Uterus (tissue), 4 donors: ENCODE results near the gene MEIS3. TPM values are rescaled to one million over a fixed set of nuclear protein-coding genes. Genes with fewer than 3 reads are reported as not detected.
"Not testable (repeated sequence)": the region's sequence is repeated elsewhere in the genome, so short reads cannot be mapped to it uniquely, and the experiment has no call there.

Experiments used
- DNase-seq, 2 donors: peaks; one replicate each; pipeline ENCODE4 v3.0.0-alpha.2; 2019 to 2020
- H3K27ac ChIP-seq, 2 donors: fragments of 200-600 bp; sonication (generic); 1 replicate in 1 of 2; 2 replicates in 1 of 2; pipeline ENCODE4 v1.5.1; 2016 to 2018
- H3K27me3 ChIP-seq, 2 donors: fragments of 200-600 bp; sonication (generic); one replicate each; pipeline ENCODE4 v1.5.1; 2018 to 2019; ENCODE audit warnings: control low read depth in 1 of 2
- H3K36me3 ChIP-seq, 2 donors: fragments of 200-600 bp; sonication (generic); one replicate each; pipeline ENCODE4 v1.5.1; 2019; ENCODE audit warnings: control low read depth in 1 of 2
- H3K4me1 ChIP-seq, 2 donors: fragments of 200-600 bp; sonication (generic); one replicate each; pipeline ENCODE4 v1.5.1; 2018 to 2019; ENCODE audit warnings: control low read depth in 1 of 2
- H3K4me3 ChIP-seq, 2 donors: fragments of 200-600 bp; sonication (generic); 1 replicate in 1 of 2; 2 replicates in 1 of 2; pipeline ENCODE4 v1.5.1; 2018 to 2019; ENCODE audit warnings: mild to moderate bottlenecking in 1 of 2
- H3K9me3 ChIP-seq, 2 donors: fragments of 200-600 bp; sonication (generic); one replicate each; pipeline ENCODE4 v1.5.1; 2019; ENCODE audit warnings: control low read depth in 1 of 2
- CTCF ChIP-seq, 4 experiments: fragments of 200-600 bp in 2 of 4; fragments of 450-650 bp in 2 of 4; sonication (generic) in 2 of 4; IDR thresholded peaks; one replicate each; pipeline ENCODE4 v1.5.1; 2016 to 2019; ENCODE audit warnings: antibody characterized with exemption in 4 of 4, mild to moderate bottlenecking in 2 of 4, moderate library complexity in 1 of 4
- POLR2A ChIP-seq, 2 donors: fragments of 450-650 bp; IDR thresholded peaks; one replicate each; pipeline ENCODE4 v1.6.1; 2016; ENCODE audit warnings: antibody characterized with exemption in 2 of 2, mild to moderate bottlenecking in 1 of 2, moderate library complexity in 1 of 2
- intact Hi-C: fragments of 100-400 bp; cut with DNase I; formaldehyde crosslinking; loops from one replicate; pipeline ENCODE4 v1.15.1; 2023; ENCODE audit warnings: low total_unique reads
- total RNA-seq, 4 donors: library from RNA; depleted of rRNA in 3 of 4; stranded (reverse); fragments of >200 nt in 3 of 4; gene quantifications; one replicate each; pipeline versions ENCODE4 v1.1.0 to v1.2.4, GENCODE V29; 2014 to 2023
- donor health status: DM: yes; HTN: yes; CAD: no.

Gene MEIS3
- total RNA-seq, 4 donors from 2014 or later = 28.9 to 133 (median 75.0) TPM

GRCh38 chr19:47389150-47389556, 30.2 kb downstream of the MEIS3 start:
- intact Hi-C loops = no loop called here
- TF ChIP-seq POLR2A (IDR thresholded peaks at IDR 0.05) (no peak), CTCF (IDR thresholded peaks at IDR 0.05) (no peak)
- H3K36me3 ChIP-seq = no peaks in the 10 kb centered on the region
- H3K9me3 ChIP-seq = no peaks in the 10 kb centered on the region
- no peaks in the 10 kb centered on the region for H3K27me3 ChIP-seq
- DNase-seq = no peak
- no peak overlapping the region for H3K27ac ChIP-seq
- H3K4me1 ChIP-seq = no peaks in the 10 kb centered on the region
- H3K4me3 ChIP-seq = no peak overlapping the region

GRCh38 chr19:47388721-47389120, 30.6 kb downstream of the MEIS3 start:
- H3K27me3 ChIP-seq, H3K4me1 ChIP-seq, H3K27ac ChIP-seq, DNase-seq, H3K36me3 ChIP-seq, H3K4me3 ChIP-seq, intact Hi-C loops, H3K9me3 ChIP-seq: not testable (repeated sequence)

- DNase-seq, H3K27ac ChIP-seq, H3K36me3 ChIP-seq, H3K27me3 ChIP-seq, H3K4me1 ChIP-seq, H3K4me3 ChIP-seq, intact Hi-C loops, H3K9me3 ChIP-seq: not testable (repeated sequence)
Measured at GRCh38 chr19:47387623-47388022, 31.7 kb downstream of the MEIS3 start.

GRCh38 chr19:47386582-47386981, 32.7 kb downstream of the MEIS3 start:
- H3K9me3 ChIP-seq, H3K4me3 ChIP-seq, DNase-seq, H3K36me3 ChIP-seq, H3K27me3 ChIP-seq, H3K27ac ChIP-seq, intact Hi-C loops, H3K4me1 ChIP-seq: not testable (repeated sequence)

GRCh38 chr19:47384533-47384932, 34.8 kb downstream of the MEIS3 start:
- intact Hi-C loops = loop anchor here (5.0 kb wide), 1 partner anchor 83 kb away; no protein-coding TSS in a partner anchor
- H3K9me3 ChIP-seq, H3K4me3 ChIP-seq, DNase-seq, H3K4me1 ChIP-seq, H3K27ac ChIP-seq, H3K36me3 ChIP-seq, H3K27me3 ChIP-seq: not testable (repeated sequence)

- not testable (repeated sequence) for H3K4me3 ChIP-seq, DNase-seq, H3K36me3 ChIP-seq, H3K27ac ChIP-seq, H3K27me3 ChIP-seq, H3K4me1 ChIP-seq, H3K9me3 ChIP-seq
- intact Hi-C loops = loop anchor here (5.0 kb wide), 1 partner anchor 83 kb away; no protein-coding TSS in a partner anchor
Measured at GRCh38 chr19:47383890-47384289, 35.4 kb downstream of the MEIS3 start.

- Histone ChIP-seq H3K4me3 (no peak overlapping the region), H3K9me3 (no peaks in the 10 kb centered on the region), H3K36me3 (no peaks in the 10 kb centered on the region), H3K4me1 (no peaks in the 10 kb centered on the region), H3K27ac (no peak overlapping the region), H3K27me3 (no peaks in the 10 kb centered on the region)
- intact Hi-C loops = loop anchor here (5.0 kb wide), 1 partner anchor 86 kb away; no protein-coding TSS in a partner anchor
- DNase-seq = no peak
- TF ChIP-seq CTCF (IDR thresholded peaks at IDR 0.05) (no peak), POLR2A (IDR thresholded peaks at IDR 0.05) (no peak)
Measured at GRCh38 chr19:47381653-47382279, 37.6 kb downstream of the MEIS3 start.

- no peak for DNase-seq
- no peak overlapping the region for H3K27ac ChIP-seq
- TF ChIP-seq CTCF (IDR thresholded peaks at IDR 0.05) (no peak), POLR2A (IDR thresholded peaks at IDR 0.05) (no peak)
- H3K4me1 ChIP-seq = no peaks in the 10 kb centered on the region
- H3K9me3 ChIP-seq = no peaks in the 10 kb centered on the region
- no peaks in the 10 kb centered on the region for H3K36me3 ChIP-seq
- H3K4me3 ChIP-seq = no peak overlapping the region
- H3K27me3 ChIP-seq = no peaks in the 10 kb centered on the region
- intact Hi-C loops = loop anchor here (5.0 kb wide), 1 partner anchor 86 kb away; no protein-coding TSS in a partner anchor
Measured at GRCh38 chr19:47381121-47381520, 38.2 kb downstream of the MEIS3 start.
